Erythroblast (primary cell): ENCODE data around the gene TRANK1.

Experiments
- GATA1 ChIP-seq: IDR thresholded peaks from 2 replicates; pipeline ENCODE4 v1.6.1; 2011; ENCODE audit warnings: low read depth, mild to moderate bottlenecking, control low read depth, low read length, moderate library complexity
- POLR2A ChIP-seq: IDR thresholded peaks from 2 replicates; pipeline ENCODE4 v1.6.1; 2011; ENCODE audit warnings: mild to moderate bottlenecking, low read length

GRCh38 chr3:36817806-36818533 lies 126.9 kb downstream of the TRANK1 start:
- TF ChIP-seq POLR2A (no peak), GATA1 (no peak)
